ENCODE data around the gene PHF21B. TPM values are rescaled to one million over a fixed set of nuclear protein-coding genes. Genes with fewer than 3 reads are reported as not detected.

The PHF21B gene
- total and polyA plus RNA-seq, 2 experiments from 2014 or later: 20.6 to 149 TPM

DNA sequence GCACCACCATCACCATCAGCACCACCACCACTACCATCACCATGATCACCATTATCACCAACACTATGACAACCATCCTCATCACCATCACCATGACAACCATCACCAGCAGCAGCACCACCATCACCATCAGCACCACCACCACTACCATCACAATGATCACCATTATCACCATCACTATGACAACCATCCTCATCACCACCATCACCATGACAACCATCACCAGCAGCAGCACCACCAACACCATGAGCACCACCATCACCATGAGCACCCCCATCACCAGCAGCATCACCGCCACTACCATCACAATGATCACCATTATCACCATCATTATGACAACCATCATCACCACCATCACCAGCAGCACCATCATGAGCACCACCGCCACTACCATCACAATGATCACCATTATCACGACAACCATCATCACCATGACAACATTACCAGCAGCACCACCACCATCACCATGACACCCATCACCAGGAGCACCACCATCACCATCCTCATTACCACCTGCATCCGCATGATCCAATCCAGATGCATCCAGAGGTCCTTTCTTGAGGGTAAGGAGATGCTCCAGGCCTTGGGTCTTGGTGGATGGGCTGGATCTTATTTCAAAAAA is 23.8 kb downstream of the PHF21B start:
- Histone ChIP-seq H3K27ac (ENCODE audit: low read depth) (no peak overlapping the region), H2AFZ (no peak overlapping the region), H3K27me3 (ENCODE audit: insufficient read depth) (no peaks in the 10 kb centered on the region), H3K4me1 (ENCODE audit: insufficient read depth) (peaks cover 18% of the 10 kb centered on the region; the same call in 1 of the 2 replicates), H3K79me2 (replicated peaks; ENCODE audit: insufficient read depth) (peaks cover 100% of the 10 kb centered on the region), H3K36me3 (ENCODE audit: insufficient read depth) (peaks cover 39% of the 10 kb centered on the region), H4K20me1 (replicated peaks; ENCODE audit: insufficient read depth) (peaks cover 86% of the 10 kb centered on the region), H3K4me3 (no peak overlapping the region), H3K9me2 (ENCODE audit: insufficient read depth) (peaks cover 14% of the 10 kb centered on the region; the same call in 1 of the 2 replicates), H3F3A (replicated peaks; ENCODE audit: low read depth) (peaks cover 20% of the 10 kb centered on the region; the same call in 1 of the 2 replicates), H3K4me2 (no peak overlapping the region)
- Mint-ChIP-seq H3K27ac (no peak overlapping the region), H3K27me3 (ENCODE audit: insufficient read depth, low read depth, poor library complexity) (peaks cover 7% of the 10 kb centered on the region), H3K4me3 (no peak overlapping the region), H3K9me3 (no peaks in the 10 kb centered on the region; the same call in 2 of the 3 replicates), H3K36me3 (ENCODE audit: low read depth) (peaks cover 4% of the 10 kb centered on the region), H3K4me1 (peaks cover 27% of the 10 kb centered on the region)
- ATAC-seq (no peak), DNase-seq (ENCODE audit: low spot score) (no peak)
- peak; percentile 48 for TF ChIP-seq POLR2AphosphoS5 (IDR thresholded peaks at IDR 0.05; ENCODE audit: low read depth)
- TF ChIP-seq ZNF114 (CRISPR knock-in tag; IDR thresholded peaks at IDR 0.05): no peak

DNA sequence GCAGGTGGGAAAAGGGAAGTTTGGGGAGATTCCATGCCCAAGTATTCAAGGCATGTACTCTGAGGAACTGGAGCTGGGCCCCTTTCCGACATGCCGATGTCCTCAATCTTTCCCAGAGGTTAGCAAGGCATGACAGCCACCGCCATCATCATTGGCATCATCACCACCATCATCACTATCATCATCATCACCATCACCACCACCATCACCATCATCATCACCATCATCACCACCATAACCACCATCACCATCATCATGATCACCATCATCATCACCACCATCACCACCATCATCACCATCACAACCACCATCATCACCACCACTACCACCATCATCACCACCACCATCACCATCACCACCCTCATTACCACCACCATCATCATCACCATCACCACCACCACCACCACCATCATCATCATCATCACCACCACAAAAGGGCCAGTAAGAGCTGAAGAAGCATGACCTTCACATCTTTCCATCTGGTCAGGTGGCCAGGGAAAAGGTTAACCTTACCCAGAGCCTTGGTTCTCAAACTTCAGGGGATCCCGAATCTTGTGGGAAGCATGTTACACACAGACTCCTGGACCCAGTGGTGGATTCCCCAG is 25.8 kb downstream of the PHF21B start:
- Mint-ChIP-seq H3K36me3 (ENCODE audit: low read depth) (peaks cover 10% of the 10 kb centered on the region), H3K27me3 (ENCODE audit: insufficient read depth, low read depth, poor library complexity) (peaks cover 11% of the 10 kb centered on the region), H3K9me3 (no peaks in the 10 kb centered on the region; the same call in 2 of the 3 replicates), H3K4me3 (no peak overlapping the region), H3K27ac (no peak overlapping the region), H3K4me1 (peaks cover 35% of the 10 kb centered on the region)
- H3K79me2 ChIP-seq (replicated peaks; ENCODE audit: insufficient read depth): peaks cover 96% of the 10 kb centered on the region
- H3K36me3 ChIP-seq (ENCODE audit: insufficient read depth): peaks cover 32% of the 10 kb centered on the region
- no peak for DNase-seq (ENCODE audit: low spot score)
- peaks cover 18% of the 10 kb centered on the region; the same call in 1 of the 2 replicates for H3K4me1 ChIP-seq (ENCODE audit: insufficient read depth)
- TF ChIP-seq POLR2AphosphoS5 (IDR thresholded peaks at IDR 0.05; ENCODE audit: low read depth): 0 out of 2 replicates have a peak, but pooled peaks have one; percentile 32
- TF ChIP-seq, protein P1, sequence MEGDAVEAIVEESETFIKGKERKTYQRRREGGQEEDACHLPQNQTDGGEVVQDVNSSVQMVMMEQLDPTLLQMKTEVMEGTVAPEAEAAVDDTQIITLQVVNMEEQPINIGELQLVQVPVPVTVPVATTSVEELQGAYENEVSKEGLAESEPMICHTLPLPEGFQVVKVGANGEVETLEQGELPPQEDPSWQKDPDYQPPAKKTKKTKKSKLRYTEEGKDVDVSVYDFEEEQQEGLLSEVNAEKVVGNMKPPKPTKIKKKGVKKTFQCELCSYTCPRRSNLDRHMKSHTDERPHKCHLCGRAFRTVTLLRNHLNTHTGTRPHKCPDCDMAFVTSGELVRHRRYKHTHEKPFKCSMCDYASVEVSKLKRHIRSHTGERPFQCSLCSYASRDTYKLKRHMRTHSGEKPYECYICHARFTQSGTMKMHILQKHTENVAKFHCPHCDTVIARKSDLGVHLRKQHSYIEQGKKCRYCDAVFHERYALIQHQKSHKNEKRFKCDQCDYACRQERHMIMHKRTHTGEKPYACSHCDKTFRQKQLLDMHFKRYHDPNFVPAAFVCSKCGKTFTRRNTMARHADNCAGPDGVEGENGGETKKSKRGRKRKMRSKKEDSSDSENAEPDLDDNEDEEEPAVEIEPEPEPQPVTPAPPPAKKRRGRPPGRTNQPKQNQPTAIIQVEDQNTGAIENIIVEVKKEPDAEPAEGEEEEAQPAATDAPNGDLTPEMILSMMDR (conservative IDR thresholded peaks at IDR 0.05; ENCODE audit: low read depth in 2 of 2): no peak
- H2AFZ ChIP-seq: no peak overlapping the region
- H3K4me2 ChIP-seq: no peak overlapping the region
- no peak overlapping the region for H3K4me3 ChIP-seq
- H3K9me2 ChIP-seq (ENCODE audit: insufficient read depth): peaks cover 14% of the 10 kb centered on the region; the same call in 1 of the 2 replicates
- no peaks in the 10 kb centered on the region for H3K27me3 ChIP-seq (ENCODE audit: insufficient read depth)
- peaks cover 80% of the 10 kb centered on the region for H4K20me1 ChIP-seq (replicated peaks; ENCODE audit: insufficient read depth)
- H3F3A ChIP-seq (replicated peaks; ENCODE audit: low read depth): peaks cover 21% of the 10 kb centered on the region
- no peak for ATAC-seq
- no peak overlapping the region for H3K27ac ChIP-seq (ENCODE audit: low read depth)

GRCh38 chr22:44982445-44982844 is 27.4 kb downstream of the PHF21B start:
- no peak overlapping the region for H3K27ac ChIP-seq (ENCODE audit: low read depth)
- peaks cover 91% of the 10 kb centered on the region for H3K79me2 ChIP-seq (replicated peaks; ENCODE audit: insufficient read depth)
- peaks cover 23% of the 10 kb centered on the region for H3K36me3 Mint-ChIP-seq (ENCODE audit: low read depth)
- H3K9me2 ChIP-seq (ENCODE audit: insufficient read depth): peaks cover 12% of the 10 kb centered on the region; the same call in 1 of the 2 replicates
- H3K27ac Mint-ChIP-seq: no peak overlapping the region
- H3K27me3 ChIP-seq (ENCODE audit: insufficient read depth): no peaks in the 10 kb centered on the region
- peaks cover 32% of the 10 kb centered on the region for H3F3A ChIP-seq (replicated peaks; ENCODE audit: low read depth)
- no peak for ATAC-seq
- H4K20me1 ChIP-seq (replicated peaks; ENCODE audit: insufficient read depth): peaks cover 75% of the 10 kb centered on the region
- H3K36me3 ChIP-seq (ENCODE audit: insufficient read depth): peaks cover 21% of the 10 kb centered on the region
- no peak overlapping the region for H2AFZ ChIP-seq
- no peak overlapping the region for H3K4me3 ChIP-seq
- DNase-seq (ENCODE audit: low spot score): no peak
- H3K4me3 Mint-ChIP-seq: no peak overlapping the region
- peaks cover 22% of the 10 kb centered on the region; the same call in 1 of the 2 replicates for H3K4me1 ChIP-seq (ENCODE audit: insufficient read depth)
- peaks cover 21% of the 10 kb centered on the region for H3K27me3 Mint-ChIP-seq (ENCODE audit: insufficient read depth, low read depth, poor library complexity)
- no peak overlapping the region for H3K4me2 ChIP-seq
- peaks cover 40% of the 10 kb centered on the region for H3K4me1 Mint-ChIP-seq
- no peaks in the 10 kb centered on the region; the same call in 2 of the 3 replicates for H3K9me3 Mint-ChIP-seq
- no peak for TF ChIP-seq NANOG (IDR thresholded peaks at IDR 0.05; ENCODE audit: borderline replicate concordance)
- TF ChIP-seq EZH2 (IDR thresholded peaks at IDR 0.05; ENCODE audit: low read depth, unreplicated experiment): no peak
- no peak for TF ChIP-seq REST (IDR thresholded peaks at IDR 0.05; ENCODE audit: unreplicated experiment)
- TF ChIP-seq POLR2AphosphoS5 (IDR thresholded peaks at IDR 0.05; ENCODE audit: low read depth): no peak
- TF ChIP-seq CREB1 (CRISPR knock-in tag; IDR thresholded peaks at IDR 0.05; ENCODE audit: low read depth): no peak
- no peak for TF ChIP-seq JUNB (IDR thresholded peaks at IDR 0.05; ENCODE audit: unreplicated experiment)
- no peak for TF ChIP-seq EZH2phosphoT487 (IDR thresholded peaks at IDR 0.05; ENCODE audit: unreplicated experiment)
- TF ChIP-seq, protein P1 (conservative IDR thresholded peaks at IDR 0.05; ENCODE audit: low read depth in 2 of 2): no peak
